Osteocyte (in vitro differentiated cells): Measurements from ENCODE around the gene MND1. TPM values are rescaled to one million over a fixed set of nuclear protein-coding genes. Genes with fewer than 3 reads are reported as not detected.

Source experiments
- DNase-seq: peaks from one replicate; pipeline ENCODE4 v3.0.0; 2021; ENCODE audit warnings: mixed read lengths; ENCODE audit not compliant: unreplicated experiment; ENCODE audit errors: extremely low spot score
- H3K27ac Mint-ChIP-seq: one replicate; pipeline ENCODE4 v1.8.0; 2021; ENCODE audit warnings: mild to moderate bottlenecking, mixed read lengths; ENCODE audit not compliant: unreplicated experiment
- H3K27me3 Mint-ChIP-seq: one replicate; pipeline ENCODE4 v1.8.0; 2021; ENCODE audit warnings: mixed read lengths; ENCODE audit not compliant: unreplicated experiment
- H3K36me3 Mint-ChIP-seq: one replicate; pipeline ENCODE4 v1.8.0; 2021; ENCODE audit warnings: mixed read lengths; ENCODE audit not compliant: unreplicated experiment
- H3K4me1 Mint-ChIP-seq: one replicate; pipeline ENCODE4 v1.8.0; 2021; ENCODE audit warnings: mixed read lengths; ENCODE audit not compliant: unreplicated experiment
- H3K4me3 Mint-ChIP-seq: one replicate; pipeline ENCODE4 v1.8.0; 2021; ENCODE audit warnings: mild to moderate bottlenecking, moderate library complexity, mixed read lengths; ENCODE audit not compliant: unreplicated experiment
- H3K9me3 Mint-ChIP-seq: one replicate; pipeline ENCODE4 v1.8.0; 2021; ENCODE audit warnings: mixed read lengths; ENCODE audit not compliant: unreplicated experiment
- CTCF ChIP-seq: fragments of 200-600 bp; sonication (generic); IDR thresholded peaks from 2 replicates; pipeline ENCODE4 v1.5.0; 2021; ENCODE audit warnings: antibody characterized with exemption, mild to moderate bottlenecking, moderate library complexity
- total RNA-seq: library from RNA; stranded (reverse); gene quantifications from 2 replicates; pipeline ENCODE4 v1.2.1, GENCODE V29; 2021

Gene MND1
- total RNA-seq, 1 donor from 2014 or later = 0.91 TPM

- H3K9me3 Mint-ChIP-seq = no peaks in the 10 kb centered on the region
- no peaks in the 10 kb centered on the region for H3K27me3 Mint-ChIP-seq
- H3K36me3 Mint-ChIP-seq = no peaks in the 10 kb centered on the region
- TF ChIP-seq CTCF = no peak
- peaks cover 9% of the 10 kb centered on the region for H3K4me1 Mint-ChIP-seq
- H3K27ac Mint-ChIP-seq = no peak overlapping the region
- peak; percentile 27 for DNase-seq
- H3K4me3 Mint-ChIP-seq = no peak overlapping the region
Observed at GRCh38 chr4:153419673-153420278, 75.3 kb downstream of the MND1 start.

- H3K27me3 Mint-ChIP-seq = no peaks in the 10 kb centered on the region
- peak; percentile 13 for DNase-seq
- H3K4me3 Mint-ChIP-seq = no peak overlapping the region
- H3K4me1 Mint-ChIP-seq = peaks cover 9% of the 10 kb centered on the region
- H3K9me3 Mint-ChIP-seq = no peaks in the 10 kb centered on the region
- no peak for TF ChIP-seq CTCF
- H3K27ac Mint-ChIP-seq = no peak overlapping the region
- H3K36me3 Mint-ChIP-seq = no peaks in the 10 kb centered on the region
Observed at GRCh38 chr4:153420361-153420760, 75.9 kb downstream of the MND1 start.

- Mint-ChIP-seq H3K4me1 (peaks cover 9% of the 10 kb centered on the region), H3K9me3 (no peaks in the 10 kb centered on the region), H3K27ac (no peak overlapping the region), H3K27me3 (no peaks in the 10 kb centered on the region), H3K4me3 (no peak overlapping the region), H3K36me3 (no peaks in the 10 kb centered on the region)
- DNase-seq = no peak
- TF ChIP-seq CTCF = no peak
Observed at GRCh38 chr4:153421941-153422340, 77.5 kb downstream of the MND1 start.

GRCh38 chr4:153426207-153426885 lies 81.9 kb downstream of the MND1 start:
- Mint-ChIP-seq H3K9me3 (no peaks in the 10 kb centered on the region), H3K4me1 (peaks cover 8% of the 10 kb centered on the region), H3K27me3 (no peaks in the 10 kb centered on the region), H3K27ac (no peak overlapping the region), H3K36me3 (no peaks in the 10 kb centered on the region), H3K4me3 (no peak overlapping the region)
- no peak for DNase-seq
- no peak for TF ChIP-seq CTCF

- Mint-ChIP-seq H3K4me1 (peaks cover 8% of the 10 kb centered on the region), H3K4me3 (no peak overlapping the region), H3K27me3 (no peaks in the 10 kb centered on the region), H3K9me3 (no peaks in the 10 kb centered on the region), H3K27ac (no peak overlapping the region), H3K36me3 (no peaks in the 10 kb centered on the region)
- peak; percentile 11 for DNase-seq
- no peak for TF ChIP-seq CTCF
Observed at GRCh38 chr4:153427363-153428071, 83.0 kb downstream of the MND1 start.
